KOPT-K1 (cell line): ENCODE measurements around the gene DHX32.

ENCODE experiments used
- H3K27ac ChIP-seq: fragments of 200-600 bp; sonication (generic); 2 replicates; pipeline ENCODE4 v1.5.1; 2016; ENCODE audit warnings: antibody characterized with exemption, mild to moderate bottlenecking, low read depth, low read length; ENCODE audit not compliant: poor library complexity, severe bottlenecking
- H3K36me3 ChIP-seq: fragments of 200-600 bp; sonication (generic); 2 replicates; pipeline ENCODE4 v1.5.1; 2017; ENCODE audit warnings: antibody characterized with exemption, mild to moderate bottlenecking, low read length, moderate library complexity; ENCODE audit not compliant: insufficient read depth
- H3K9me3 ChIP-seq: fragments of 200-600 bp; sonication (generic); 2 replicates; pipeline ENCODE4 v1.5.1; 2017; ENCODE audit warnings: antibody characterized with exemption, low read length, mild to moderate bottlenecking; ENCODE audit not compliant: insufficient read depth, poor library complexity, severe bottlenecking

The DHX32 gene

DNA sequence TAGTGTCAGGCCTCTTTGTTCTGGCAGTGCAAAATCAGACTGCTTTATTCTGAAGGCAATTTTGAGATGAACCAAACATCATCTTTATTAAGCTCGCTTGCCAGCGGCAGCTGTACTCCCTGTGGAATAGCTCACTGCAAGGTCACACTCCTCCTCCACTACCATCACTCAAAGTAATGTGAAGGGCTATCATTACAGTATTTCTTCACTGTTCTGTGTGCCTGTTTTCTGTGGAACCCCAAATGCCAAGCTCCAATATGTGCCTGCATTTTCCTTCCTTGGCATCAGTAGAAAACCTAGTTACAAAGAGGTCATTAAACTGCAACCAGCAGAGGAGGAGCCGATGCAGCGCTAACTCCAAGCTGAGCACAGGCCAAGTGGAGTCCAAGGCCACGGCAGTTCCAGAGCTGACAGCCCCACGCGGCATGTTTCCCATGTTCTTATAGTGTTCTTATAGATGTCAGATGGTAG lies 36.3 kb downstream of the DHX32 start:
- Histone ChIP-seq H3K36me3 (peaks cover 64% of the 10 kb centered on the region), H3K27ac (no peak overlapping the region)

DNA sequence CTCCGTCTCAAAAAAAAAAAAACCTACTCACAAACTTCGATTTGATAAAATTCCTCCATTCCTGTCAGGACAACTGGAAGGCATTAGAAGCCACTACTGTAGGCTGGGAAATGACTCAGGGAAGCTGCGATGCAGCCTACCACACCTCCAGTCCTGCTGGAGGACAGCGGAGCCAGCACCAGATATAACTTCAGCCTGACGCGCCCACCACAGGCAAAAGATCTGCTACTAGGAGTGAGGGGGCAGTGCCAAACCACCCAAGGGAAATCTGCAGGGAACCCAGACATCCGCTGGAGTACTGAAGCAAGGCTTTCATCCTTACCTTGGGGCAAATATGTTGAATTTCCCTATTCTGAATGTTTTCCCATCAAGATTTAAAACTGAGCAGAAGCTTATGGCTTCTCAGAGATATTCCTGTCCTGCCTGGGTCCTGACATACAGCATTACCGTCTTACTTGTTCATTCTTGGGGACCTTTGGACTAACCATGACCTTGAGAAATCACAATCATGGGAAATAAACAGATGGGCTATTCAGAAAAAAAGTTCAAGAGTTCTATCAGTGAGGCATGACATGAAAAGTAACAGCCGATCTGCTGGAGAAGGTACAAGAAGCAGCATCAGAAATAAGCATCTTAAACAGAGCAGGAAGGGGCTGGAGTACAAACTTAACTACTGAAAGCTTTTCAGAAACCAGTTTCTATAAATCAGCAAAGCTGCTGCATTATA lies 37.3 kb downstream of the DHX32 start:
- Histone ChIP-seq H3K27ac (no peak overlapping the region), H3K9me3 (no peaks in the 10 kb centered on the region), H3K36me3 (peaks cover 74% of the 10 kb centered on the region)

More for the DNA sequence above, 36.3 kb downstream of the DHX32 start:
- H3K9me3 ChIP-seq = no peaks in the 10 kb centered on the region

DNA sequence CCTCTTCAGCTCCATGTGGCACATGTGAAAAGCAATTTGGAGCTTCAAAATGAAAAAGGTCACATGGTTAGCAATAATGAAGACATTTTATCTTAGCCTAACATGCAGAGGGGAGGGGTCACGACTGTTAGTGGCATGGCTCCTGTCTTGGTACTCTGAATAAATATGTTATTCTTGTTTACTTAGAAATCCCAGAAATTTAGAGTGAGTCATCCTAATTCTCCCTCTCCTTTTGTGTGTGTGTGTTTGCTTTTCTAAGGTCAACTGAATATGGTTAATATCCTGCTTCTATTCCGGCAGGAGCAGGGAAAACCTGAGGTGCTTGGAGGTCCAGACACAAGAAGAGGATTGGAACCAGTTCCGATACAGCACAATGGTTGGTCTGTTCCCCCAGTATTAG lies 40.1 kb downstream of the DHX32 start:
- no peak overlapping the region for H3K27ac ChIP-seq
- no peaks in the 10 kb centered on the region for H3K9me3 ChIP-seq
- peaks cover 92% of the 10 kb centered on the region for H3K36me3 ChIP-seq

DNA sequence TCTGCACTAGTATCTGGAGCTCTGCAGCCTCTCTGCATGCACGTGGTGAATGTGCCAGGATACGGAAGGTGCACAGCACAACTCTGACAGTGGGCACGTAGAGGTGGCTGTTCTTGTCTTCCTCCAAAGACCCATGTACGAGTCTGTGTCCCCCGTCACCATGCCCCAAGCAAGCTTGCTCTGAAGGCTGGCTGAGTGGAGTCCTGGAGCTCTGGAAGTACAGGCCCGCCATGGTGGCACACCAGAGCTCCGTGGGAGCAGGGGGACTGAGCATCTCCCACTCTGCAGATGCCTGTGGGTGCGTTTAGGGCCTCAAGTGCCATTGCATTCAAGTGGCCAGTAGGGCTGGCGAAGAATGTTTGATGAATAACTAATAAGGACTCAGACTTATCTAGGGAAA lies 40.7 kb downstream of the DHX32 start:
- Histone ChIP-seq H3K27ac (no peak overlapping the region), H3K9me3 (no peaks in the 10 kb centered on the region), H3K36me3 (peaks cover 92% of the 10 kb centered on the region)

DNA sequence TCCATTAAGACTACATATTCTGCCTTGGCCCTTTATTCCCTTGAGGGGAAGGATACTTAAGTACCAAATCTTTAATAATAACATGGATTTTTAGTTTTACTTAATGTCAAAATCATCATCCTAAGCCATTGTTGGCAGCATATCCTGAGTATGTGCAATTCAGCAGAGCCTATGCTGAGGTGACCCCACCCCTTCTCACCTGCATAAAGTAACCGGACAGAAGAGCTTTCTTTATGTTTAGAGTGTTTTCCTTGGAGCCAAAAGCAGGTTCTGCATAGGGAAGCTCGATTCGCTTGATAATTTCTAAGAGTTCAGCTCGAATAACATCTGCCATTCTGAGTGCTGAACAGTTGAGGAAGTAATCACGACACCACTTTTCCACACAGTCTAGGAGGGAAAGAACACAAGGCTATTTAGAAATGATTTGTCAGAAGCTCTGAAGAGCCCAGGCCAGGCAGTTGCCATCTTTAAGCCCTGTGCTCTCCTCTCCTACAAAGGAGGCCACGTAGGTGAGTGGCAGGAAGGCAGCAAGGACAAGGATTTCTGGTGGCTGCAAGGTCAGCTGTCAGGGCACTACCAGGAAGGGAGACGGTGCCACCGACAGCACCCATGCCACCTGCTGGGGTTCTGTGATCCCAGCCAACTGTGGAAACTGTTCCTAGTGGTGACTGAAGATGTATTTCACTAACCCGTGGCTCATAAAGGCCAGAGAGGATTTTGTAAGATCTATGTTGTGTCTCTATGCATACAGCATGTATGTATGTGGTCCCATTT lies 42.1 kb downstream of the DHX32 start:
- no peak overlapping the region for H3K27ac ChIP-seq
- no peaks in the 10 kb centered on the region for H3K9me3 ChIP-seq
- H3K36me3 ChIP-seq = peaks cover 92% of the 10 kb centered on the region

DNA sequence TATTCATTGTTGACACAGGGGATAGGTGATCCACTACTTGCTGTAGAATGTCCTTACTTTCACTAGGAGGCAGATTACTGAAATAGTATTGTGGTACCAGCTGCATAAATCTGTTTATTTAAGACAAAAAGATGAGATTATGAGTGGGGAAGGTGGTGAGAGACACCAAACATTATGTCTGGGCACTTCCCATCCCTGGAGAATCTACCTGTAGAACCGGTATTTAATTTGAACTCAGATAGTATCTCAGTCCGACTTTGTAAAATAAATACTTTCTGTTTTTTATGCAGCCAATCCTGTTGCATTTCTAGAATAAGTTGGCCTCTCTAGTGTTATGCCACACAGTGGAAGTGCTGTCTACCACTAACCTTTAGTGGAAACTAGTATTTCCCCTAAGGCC lies 44.3 kb downstream of the DHX32 start:
- H3K36me3 ChIP-seq = peaks cover 99% of the 10 kb centered on the region
- H3K27ac ChIP-seq = no peak overlapping the region
- H3K9me3 ChIP-seq = no peaks in the 10 kb centered on the region

DNA sequence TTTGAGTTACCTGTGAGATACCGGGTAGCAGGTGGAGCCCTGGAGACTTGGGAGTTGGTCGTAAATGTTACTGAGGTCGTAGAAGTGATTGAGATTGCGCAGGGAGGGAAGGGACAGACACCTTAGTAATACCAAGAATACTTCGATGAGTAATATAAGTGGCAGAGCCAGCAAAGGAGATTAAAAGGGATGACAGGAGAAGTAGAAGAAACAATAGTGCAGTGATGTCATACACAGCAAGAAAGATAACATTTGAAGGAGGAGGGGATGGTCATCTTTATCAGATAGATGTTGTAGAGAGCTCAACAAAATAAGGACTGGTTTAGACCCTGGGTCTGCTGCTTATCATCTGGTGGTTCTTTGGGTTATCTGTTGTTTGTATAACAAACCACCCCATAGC lies 52.8 kb downstream of the DHX32 start:
- H3K27ac ChIP-seq = no peak overlapping the region
- H3K9me3 ChIP-seq = no peaks in the 10 kb centered on the region
- H3K36me3 ChIP-seq = peaks cover 81% of the 10 kb centered on the region

DNA sequence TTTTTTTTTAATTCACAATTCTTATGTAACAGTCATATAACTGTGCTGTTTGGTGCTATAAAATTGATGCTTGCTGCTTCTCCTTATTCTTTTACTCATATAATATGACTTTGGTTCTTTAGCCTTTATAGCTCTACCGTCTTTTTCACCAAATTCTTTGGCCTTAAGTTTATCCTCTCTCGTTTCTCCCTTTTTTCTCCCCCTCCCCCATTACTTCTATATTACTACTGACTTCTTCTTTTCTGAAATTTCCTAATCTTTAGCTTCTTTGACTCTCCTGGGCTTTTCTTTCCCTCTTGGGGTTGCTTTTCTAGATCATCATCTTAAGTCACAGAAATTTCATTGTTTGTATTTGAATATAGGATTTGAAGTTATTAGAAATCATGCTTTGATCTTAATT lies 54.0 kb downstream of the DHX32 start:
- Histone ChIP-seq H3K27ac (no peak overlapping the region), H3K9me3 (no peaks in the 10 kb centered on the region), H3K36me3 (peaks cover 69% of the 10 kb centered on the region)

DNA sequence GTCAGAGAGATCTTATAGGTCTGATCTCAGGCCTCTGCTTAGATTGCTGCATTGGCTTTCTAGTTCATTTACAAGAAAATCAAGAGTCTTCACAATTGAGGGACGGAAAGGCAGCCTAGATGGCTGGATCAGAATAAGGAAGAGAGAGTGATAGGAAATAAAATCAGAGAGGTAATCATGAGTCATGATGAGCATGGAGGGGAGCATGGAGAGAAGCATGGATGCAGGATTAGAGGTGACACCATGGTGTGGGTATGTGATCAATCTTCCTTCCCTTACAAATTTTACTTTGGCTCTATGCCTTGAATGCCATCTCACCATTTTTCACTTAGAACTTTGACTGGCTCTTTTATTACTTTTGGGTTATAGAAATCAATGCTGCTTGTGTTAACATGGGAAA lies 56.4 kb downstream of the DHX32 start:
- Histone ChIP-seq H3K9me3 (no peaks in the 10 kb centered on the region), H3K36me3 (peaks cover 45% of the 10 kb centered on the region), H3K27ac (peak overlapping the region; percentile 89)

DNA sequence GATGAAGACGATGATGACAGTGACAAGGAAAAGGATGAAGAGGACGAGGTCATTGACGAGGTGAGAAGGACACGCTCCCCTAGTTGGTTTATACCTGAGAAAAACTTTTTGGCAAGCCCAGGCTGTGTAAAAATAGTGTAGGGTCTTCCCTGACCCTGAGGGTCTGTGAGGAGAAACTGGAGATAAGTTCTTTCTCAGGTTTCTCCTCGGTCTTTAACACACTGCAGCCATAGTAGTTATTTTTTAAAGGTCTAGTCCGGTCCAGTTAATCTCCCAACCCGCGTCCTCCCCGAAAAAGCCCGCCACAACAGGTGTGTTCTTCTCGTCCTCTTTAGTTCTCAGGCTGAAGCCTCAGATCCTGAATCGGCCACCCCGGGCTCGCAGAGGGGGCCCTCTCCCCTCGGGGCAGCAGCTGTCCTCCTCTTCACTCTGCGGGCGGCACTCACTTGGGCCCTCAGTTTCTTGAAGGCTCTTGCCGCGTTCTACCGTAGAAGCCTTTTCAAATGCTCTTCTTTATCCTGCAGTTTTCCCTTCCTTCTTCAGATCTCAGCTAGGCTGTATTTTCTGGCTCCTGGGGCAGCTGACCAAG lies 57.3 kb downstream of the DHX32 start:
- Histone ChIP-seq H3K36me3 (peaks cover 35% of the 10 kb centered on the region), H3K9me3 (no peaks in the 10 kb centered on the region), H3K27ac (peak overlapping the region; percentile 89)

DNA sequence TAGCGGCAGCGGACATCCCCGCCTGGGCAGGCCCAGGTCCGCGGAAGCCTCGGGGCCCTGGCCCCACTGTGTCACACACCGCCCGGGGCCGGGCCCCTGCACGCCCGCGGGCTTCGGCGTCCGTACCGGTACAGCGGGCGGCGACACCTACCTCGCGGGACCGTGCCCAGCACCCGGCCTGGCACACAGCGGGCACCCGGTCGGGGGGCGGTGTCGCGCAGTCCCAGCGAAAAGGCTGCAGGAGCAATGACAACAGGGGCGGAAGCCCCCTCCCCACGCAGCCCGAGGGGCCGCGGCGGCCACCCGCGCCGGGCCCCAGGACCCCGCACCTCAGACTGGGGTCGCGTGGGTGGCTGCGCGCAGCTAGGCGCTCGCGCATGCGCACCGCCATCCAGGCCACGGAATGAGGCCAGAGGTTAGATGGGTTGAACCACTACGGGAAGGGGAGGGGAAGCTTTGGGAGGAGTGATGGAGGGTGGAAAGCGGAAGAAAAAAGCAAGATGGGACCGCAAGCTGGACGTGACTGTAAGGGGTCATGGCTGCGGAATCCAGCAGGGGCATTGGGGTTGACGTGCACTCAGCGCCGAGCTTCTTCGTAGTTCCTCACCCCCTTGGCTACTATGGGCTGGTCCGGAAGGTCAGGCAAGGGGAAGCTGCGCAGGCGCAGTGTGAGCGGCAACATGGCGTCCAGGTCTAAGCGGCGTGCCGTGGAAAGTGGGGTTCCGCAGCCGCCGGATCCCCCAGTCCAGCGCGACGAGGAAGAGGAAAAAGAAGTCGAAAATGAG lies 58.0 kb downstream of the DHX32 start, which contains the start of the genes BCCIP and UROS:
TSS of gene BCCIP (plus strand) at position 669 of the 785 bp plus-strand sequence. CDS start at position 681, 12 bp downstream.
TSS of gene UROS (minus strand) at position 381 of the 785 bp plus-strand sequence. CDS start 6,759 bp downstream, outside the sequence.
- H3K36me3 ChIP-seq = peaks cover 28% of the 10 kb centered on the region
- H3K27ac ChIP-seq = peak within 1 kb of the TSS; percentile 89
- no peaks in the 10 kb centered on the region for H3K9me3 ChIP-seq

DNA sequence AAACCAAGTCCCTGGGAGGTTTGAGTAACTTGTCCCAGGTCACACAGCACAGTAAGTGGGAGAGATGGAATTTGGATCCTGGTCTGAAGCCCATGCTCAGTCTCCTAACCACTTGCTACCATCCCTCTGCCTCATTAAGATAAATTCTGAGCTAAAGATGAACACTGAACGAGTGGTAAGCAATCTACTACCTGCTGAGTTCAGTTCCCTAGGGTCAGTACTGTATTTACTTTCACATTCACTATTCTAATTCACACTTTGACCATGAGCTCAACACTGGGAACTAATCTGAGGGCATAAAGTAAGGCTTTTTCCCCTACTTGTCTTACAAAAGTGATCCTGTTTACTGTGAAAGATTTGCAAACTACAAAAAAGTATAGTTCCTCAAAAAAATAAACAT lies 60.4 kb downstream of the DHX32 start:
- Histone ChIP-seq H3K36me3 (peaks cover 8% of the 10 kb centered on the region), H3K27ac (no peak overlapping the region), H3K9me3 (no peaks in the 10 kb centered on the region)

DNA sequence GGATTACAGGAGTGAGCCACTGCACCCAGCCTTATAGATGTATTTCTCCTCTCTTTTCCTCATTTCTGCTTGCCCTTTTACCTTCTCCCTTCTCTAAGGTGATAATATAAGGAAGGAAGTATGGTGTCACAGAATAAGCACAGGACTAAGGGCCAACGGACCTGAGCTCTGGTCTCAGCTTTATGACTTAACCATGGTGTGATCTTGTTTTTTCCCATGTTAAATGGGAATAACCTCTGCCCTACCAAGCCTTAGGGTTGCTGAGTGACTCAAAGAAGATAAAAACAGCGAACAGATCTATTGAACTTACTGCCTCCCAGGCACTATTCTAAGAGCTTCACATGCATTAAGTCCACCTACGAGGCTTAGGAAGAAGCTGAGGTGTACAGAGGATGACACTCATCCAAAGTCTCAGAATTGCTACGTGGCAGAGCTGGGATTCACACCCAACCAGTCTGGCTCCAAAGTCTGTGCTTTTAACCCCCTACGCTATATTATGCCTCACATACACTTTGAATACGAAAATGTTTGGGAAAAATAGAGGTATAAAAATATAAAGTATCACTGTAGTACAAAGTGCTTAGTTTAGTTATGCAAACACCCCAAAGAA lies 63.6 kb downstream of the DHX32 start:
- H3K9me3 ChIP-seq = no peaks in the 10 kb centered on the region
- peaks cover 32% of the 10 kb centered on the region for H3K36me3 ChIP-seq
- H3K27ac ChIP-seq = no peak overlapping the region

DNA sequence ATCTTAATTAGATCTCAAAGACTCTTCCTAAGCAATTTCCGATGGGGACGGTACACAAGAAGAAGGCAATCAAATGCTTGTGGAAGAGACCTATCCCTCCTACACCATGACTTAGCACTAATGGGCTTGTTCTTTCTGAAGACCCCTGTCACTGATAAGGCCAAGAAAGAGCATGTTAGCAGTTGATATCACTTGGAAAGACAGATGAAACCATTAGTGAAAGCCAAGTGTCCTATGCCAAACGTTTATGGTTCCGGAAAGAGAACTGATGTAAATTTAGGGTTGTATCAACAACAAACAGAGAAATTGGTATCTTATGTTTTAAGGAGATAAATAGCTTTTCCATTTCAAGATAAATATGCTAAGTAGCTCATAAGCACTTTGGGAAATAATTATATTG lies 64.5 kb downstream of the DHX32 start:
- H3K9me3 ChIP-seq = no peaks in the 10 kb centered on the region
- no peak overlapping the region for H3K27ac ChIP-seq
- peaks cover 32% of the 10 kb centered on the region for H3K36me3 ChIP-seq
